Lung microvascular endothelial cell (primary cell): ENCODE measurements around the gene SHC2. TPM values are rescaled to one million over a fixed set of nuclear protein-coding genes. Genes with fewer than 3 reads are reported as not detected.
A peak's percentile ranks its signal among the peaks of the same experiment; 100 is the strongest.
"Not testable (repeated sequence)": the region's sequence is repeated elsewhere in the genome, so short reads cannot be mapped to it uniquely, and the experiment has no call there.

ENCODE experiments used
- DNase-seq, 2 donors: peaks; one replicate each; pipeline versions ENCODE4 v3.0.0 to v3.0.0-alpha.2; 2010; ENCODE audit warnings: low read depth in 2 of 2
- total RNA-seq: library from RNA; depleted of rRNA; stranded (reverse); fragments of >200 nt; gene quantifications from 2 replicates; pipeline ENCODE4 v1.2.1, GENCODE V29; 2014

Gene SHC2
- total RNA-seq, 1 donor from 2014 or later: 28.4 TPM

DNA sequence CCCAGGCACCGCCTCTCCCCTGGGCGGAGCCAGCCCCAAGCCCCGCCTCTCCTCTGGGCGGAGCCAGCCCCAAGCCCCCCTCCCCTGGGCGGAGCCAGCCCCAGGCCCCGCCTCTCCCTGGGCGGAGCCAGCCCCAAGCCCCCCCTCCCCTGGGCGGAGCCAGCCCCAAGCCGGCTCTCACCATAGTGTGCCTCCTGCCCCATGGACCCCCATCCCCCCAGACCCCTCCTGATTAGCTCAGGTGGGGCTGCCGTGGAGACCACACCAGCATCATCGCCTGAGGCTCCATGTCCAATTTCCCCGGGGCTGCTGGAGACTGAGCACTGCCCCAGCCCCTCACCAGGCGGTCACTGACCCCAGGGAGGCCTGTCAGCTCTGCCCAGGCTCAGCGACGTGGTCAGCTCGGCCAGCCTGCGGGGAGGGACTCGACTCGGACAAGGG, 31.3 kb upstream of the SHC2 start:
- no peak for DNase-seq

DNA sequence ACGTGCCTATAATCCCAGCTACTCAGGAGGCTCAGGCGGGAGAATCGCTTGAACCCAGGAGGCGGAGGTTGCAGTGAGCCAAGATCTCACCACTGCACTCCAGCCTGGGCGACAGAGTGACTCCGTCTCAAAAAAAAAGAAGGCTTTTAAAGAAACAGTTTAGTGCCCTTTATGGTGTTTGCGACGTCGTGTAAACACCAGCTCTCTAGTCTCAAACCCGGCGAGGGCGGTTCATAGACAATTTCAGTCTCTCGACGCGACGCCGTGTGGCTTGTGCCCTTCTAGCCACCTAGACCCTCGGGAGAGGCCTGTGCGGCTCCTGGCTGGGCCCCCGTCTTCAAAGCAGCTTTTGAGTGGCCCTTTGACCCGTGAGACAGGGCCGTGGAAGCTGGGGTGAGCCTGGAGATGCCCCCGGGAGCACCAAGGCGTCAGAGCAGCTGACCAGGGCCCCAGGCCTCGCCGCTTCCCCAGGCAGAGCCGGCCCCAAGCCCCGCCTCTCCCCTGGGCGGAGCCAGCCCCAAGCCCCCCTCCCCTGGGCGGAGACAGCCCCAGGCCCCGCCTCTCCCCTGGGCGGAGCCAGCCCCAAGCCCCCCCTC, 30.4 kb upstream of the SHC2 start:
- peak in 1 of 2 donors; percentile 49 for DNase-seq

DNA sequence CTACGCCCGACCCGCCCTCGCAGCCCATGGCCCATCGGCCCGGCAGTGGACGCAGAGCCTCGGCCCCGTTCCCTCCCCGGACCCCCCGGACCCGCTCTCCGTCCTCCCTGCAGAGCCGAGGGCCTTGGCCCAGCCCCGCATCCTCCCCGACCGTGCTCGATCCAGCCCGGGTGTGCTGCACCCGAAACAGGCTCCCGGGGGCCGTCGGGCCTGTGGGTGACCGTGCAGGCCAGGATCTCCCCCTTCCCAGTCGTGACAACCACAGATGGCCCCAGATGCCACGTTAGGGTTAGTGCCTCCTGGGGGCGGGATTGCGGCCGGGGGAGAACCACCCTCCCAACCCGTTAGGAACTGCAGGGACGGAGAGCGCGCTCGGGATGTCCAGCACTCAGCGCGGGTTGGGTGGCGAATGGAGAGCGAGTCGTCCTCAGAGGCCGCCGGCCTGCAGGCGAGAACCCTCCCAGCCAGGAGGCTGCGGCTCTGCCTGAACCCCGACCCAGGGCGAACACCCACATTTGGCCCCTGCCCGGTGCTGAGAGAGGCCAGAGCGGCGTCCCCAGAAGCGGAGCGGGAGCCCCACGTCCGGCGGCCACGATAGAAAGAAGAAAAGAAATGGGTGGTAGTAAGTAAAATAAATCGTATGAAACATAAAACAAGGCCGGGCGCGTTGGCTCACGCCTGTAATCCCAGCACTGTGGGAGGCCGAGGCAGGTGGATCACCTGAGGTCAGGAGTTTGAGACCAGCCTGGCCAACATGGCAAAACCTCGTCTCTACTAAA, 28.8 kb upstream of the SHC2 start:
- DNase-seq: peak in 1 of 2 donors; percentile 50

DNA sequence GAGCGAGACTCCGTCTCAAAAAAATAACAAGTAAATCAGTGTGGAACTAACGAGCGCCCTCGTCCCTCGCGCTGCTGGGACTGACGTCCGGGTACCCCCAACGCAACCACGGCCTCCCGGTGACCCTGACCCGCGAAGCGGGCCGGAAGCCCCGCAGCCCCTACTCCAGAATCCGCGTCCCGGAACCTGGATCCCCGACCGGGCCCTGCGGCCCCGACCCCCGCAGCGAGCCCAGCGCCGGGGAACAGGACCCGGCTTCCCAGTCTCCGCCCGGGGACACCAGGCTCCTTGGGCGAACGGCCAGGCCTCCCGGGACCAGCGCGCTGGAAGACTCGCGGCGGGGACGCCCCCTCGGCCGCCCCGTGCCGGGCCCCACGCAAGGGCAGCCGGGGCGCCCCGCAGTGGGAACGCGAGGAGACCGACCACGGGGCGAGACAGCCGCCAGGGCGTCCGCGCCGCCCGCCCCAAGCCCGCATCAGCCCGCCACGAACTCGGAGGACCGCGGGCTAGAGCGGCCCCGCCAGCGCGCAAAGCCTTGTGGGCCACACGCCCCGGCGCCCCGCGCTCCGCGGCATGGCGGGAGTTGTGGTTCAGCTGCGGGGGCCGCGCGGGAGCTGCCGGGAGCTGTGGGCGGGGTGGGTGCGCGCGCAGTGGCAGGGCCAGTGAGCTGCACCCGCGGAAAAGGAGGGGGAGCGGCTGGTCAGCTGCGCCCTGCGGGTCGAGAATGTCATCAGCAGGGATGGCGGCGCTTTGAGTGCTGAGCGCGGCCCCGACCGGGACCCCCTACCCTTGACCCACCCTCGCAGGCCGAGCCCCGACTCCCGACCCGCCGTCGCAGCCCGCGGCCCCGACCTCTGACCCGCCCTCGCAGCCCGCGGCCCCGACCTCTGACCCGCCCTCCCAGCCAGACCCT, 27.9 kb upstream of the SHC2 start:
- DNase-seq: peak; percentile 96 to 98

DNA sequence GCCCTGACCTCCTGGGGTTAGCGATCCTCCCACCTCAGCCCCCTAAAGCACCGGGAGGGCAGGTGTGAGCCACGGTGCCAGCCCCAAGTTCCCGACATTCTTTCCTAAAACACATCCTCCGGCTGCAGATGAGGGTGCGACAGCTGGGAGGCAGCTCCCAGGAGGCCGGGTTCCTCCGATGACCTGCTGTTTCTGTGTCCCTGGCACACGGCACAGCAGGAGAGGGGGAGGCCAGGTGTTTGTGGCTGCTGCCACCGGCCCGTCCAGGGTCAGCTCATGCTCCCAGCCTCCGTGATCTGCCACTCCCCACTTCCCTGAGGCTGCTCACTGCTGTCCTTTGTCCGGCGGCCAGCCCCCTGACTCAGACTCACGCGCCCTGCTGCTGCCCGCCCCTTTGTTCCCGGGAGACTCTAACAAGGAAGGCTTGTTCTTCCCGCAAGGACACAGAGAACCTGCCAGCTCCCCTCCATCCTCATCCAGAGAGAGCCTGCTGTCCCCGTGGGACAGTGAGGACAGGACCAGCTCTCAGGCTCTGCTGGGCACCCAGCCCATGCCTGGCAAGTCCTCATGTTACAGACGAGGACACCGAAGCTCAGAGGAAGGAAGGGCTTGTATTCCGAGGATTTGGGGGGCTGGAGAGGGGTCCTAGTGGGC, 24.9 kb upstream of the SHC2 start:
- peak in 1 of 2 donors; percentile 35 for DNase-seq

DNA sequence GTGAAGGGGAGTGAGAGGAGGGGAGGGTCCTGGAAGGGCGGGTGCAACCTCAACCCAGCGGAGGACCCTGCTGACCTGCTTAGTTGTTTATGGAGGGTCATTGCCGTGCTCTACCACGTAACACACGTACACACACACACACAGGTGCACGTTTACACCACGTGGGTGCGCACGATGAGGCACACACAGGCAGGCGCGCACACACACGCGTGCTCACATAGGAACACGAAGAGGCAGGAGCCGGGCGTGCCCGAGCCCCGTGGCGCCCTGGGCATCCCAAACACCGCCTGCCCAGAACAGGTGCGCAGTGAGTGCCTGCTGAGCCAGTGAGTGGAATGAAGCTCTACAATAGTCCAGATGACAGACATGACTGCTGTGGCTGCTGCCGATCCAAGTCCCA, 24.2 kb upstream of the SHC2 start:
- DNase-seq: no peak

DNA sequence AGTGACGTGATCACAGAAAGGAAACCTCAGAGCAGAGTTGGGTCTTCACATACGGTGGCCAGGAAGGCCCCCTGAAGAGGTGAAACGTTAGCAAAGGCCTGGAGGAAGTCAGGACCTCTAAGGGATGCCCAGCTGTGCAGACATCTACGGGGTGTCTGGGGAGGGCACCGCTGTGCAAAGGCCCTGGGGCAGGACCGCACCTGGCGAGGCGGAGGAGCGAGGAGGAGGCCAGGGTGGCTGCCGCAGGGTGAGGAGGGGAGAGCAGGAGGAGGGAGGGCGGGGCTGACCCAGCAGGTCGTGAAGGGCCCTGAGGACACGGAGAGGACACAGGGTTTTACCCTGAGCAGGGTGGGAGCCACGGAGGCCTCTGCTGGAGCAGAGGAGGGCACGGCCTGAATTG, 23.7 kb upstream of the SHC2 start:
- no peak for DNase-seq

DNA sequence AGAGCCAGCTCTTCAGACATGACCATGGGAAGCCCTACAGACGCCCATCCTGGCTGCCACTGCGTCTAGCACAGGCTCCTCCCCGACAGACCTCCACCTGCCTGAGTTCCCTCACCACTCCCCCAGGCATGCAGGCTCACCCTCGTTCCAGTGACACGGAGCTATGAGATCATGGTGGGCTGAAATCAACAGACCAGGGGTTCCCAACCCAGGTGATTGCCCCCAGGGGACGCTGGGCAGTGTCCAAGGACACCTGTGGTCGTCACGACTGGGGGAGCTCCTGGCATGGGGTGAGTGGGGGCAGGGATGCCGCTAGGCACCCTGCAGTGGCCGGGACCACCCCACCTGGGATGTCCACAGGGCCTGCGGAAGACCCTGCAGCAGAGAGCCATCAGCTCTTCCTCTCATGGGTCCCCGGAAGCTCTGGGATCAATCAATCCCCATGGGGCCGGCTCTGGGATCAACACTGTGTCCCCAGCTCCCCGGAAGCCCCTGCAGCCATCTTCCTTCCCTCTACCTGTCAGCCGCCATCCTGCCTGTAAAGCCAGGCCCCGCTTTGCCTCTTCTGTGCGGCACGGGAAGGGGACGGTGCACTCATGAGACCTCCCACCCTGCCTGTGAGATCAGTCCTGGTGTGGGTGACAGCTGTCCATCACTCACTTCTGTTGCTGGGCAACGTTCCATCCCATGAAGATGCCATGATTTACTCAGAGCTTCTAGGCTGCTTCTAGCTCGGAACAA, 22.7 kb upstream of the SHC2 start:
- DNase-seq: no peak

DNA sequence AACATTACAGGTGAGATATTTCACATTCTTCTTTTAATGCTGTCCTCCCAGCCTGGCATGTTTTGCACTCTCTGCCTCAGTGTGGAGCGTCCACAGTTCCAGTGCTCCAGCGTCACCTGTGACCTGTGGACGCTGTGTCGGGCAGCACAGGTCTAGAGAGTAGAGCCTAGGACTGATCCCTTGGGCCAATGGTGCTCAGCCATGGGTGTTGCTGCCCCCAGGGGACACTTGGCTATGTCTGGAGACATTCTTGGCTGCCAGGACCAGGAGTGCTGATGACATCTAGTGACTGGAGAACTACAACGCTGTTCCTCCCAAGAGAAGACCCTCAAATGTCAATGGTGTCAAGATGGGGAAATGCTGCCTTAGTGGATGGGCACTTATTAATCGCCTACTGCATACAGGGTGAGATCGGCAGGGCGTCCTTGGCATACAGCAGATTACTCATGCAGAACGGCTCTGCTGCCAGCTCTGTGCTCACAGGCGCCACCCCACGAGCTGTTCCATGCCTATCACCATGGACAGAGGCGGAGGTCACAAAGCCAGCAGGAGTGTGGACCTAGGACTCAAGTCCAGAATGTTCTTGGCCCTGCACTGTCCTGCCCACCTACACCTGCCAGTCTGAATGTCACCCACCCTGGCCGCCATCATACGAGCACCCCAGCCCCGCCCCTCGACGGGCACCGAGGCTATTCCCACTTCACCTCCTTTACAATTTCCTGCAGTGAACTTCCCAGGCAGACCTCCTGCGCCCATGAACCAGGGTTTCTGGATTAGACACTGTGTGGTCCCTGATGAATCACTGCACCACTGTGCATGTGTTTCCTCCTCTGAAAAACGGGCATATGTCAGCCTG, 21.6 kb upstream of the SHC2 start:
- peak in 1 of 2 donors; percentile 43 for DNase-seq

DNA sequence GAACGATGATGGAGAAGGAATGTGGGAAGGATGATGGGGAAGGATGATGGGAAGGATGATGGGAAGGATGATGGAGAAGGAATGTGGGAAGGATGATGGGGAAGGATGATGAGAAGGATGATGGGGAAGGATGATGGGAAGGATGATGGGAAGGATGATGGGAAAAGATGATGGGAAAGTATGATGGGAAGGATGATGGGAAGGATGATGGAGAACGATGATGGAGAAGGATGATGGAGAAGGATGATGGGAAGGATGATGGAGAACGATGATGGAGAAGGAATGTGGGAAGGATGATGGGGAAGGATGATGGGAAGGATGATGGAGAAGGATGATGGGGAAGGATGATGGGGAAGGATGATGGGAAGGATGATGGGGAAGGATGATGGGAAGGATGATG, 20.3 kb upstream of the SHC2 start:
- DNase-seq: not testable (repeated sequence)

DNA sequence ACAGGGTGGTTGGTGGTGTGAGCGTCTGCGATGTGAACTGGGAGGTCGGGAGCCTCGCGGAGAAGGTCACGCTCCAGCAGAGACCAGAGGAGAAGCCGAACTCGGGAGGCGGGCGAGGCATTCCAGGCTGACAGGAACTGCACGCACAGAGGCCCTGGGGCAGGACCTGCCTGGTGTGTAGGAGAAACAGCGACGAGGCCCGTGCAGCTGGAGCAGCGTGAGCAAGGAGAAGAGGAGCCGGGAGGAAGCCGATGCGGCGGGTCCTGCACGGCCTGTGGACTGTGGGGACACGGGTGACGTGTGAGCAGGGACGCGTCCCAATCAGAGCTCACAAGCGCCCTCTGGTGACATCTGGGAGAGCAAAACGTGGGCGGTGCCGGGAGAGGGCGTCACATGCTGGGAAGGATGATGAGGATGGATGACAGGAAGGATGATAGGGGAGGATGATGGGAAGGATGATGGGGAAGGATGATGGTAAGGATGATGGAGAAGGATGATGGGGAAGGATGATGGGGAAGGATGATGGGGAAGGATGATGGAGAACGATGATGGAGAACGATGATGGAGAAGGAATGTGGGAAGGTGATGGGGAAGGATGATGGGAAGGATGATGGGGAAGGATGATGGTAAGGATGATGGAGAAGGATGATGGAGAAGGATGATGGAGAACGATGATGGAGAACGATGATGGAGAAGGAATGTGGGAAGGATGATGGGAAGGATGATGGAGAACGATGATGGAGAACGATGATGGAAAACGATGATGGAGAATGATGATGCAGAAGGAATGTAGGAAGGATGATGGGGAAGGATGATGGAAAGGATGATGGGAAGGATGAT, 19.4 kb upstream of the SHC2 start:
- DNase-seq: peak; percentile 66 to 86

DNA sequence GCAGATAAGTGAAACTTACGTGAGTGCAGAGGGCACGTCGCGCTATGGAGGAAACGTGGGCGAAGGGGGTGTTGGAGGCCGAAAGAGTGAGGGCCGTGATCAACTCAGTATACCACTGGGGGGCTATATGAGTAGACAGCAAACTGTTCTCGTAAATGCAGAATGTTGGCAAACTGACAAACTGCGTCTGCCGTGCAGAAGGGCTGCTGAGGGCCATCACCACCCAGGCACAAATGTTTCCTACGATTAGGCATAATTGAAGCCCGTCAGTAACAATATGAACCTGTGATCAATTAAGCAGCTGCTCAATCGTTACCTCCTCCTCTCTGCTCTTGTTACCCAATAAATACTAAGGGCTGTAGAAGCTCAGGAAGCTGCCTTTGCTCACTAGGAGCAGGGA, 18.1 kb upstream of the SHC2 start:
- no peak for DNase-seq

DNA sequence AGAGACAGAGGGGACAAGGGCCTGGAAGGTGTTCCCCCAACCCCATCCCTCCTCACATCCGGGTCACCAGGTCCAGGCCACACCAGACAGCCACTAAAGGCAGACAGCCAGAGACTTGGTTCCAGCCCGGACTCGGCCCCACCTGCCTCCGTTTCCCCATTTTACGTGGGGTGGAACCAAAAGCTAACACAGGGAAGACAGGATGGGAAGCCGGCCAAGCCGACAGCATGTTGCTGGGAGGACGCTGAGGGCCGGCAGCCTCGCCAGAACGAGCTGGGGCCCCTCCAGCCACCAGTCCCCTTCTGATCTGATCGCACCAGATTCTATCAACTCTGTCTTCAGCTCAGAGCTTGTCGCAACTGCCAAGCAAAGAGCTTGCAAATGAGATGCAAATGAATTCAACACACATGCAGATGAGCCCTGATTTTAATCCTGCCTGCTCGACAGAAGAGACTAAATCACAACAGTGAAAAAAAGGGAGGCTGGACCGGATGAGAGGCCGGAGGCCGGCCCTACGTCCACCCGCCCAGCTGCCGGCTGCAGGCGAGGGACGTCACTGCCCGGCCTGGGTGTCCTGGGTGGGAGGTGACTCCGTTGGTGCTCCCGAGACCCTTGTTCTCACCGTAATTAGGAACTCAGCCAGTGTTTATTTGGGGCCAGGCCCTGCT, 17.5 kb upstream of the SHC2 start:
- DNase-seq: no peak

DNA sequence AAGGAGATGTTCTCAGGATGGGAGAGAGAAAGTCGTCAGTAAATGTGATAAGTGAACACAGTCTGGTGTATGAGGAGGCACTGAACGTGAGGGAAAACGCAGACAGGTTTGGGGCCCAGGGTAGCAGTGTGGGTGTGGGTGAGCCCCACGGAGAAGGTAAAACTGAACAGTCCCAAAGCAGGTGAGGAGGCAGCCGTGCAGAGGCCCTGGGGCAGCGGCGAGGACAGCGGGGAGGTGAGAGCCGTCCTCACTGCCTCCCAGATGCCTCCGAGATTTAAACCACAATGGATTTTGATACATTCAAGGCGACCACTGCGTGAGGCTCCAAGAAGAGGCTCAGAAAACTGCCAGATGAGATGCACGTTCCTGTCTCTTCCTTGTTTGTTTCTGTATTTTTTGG, 14.5 kb upstream of the SHC2 start:
- DNase-seq: no peak

DNA sequence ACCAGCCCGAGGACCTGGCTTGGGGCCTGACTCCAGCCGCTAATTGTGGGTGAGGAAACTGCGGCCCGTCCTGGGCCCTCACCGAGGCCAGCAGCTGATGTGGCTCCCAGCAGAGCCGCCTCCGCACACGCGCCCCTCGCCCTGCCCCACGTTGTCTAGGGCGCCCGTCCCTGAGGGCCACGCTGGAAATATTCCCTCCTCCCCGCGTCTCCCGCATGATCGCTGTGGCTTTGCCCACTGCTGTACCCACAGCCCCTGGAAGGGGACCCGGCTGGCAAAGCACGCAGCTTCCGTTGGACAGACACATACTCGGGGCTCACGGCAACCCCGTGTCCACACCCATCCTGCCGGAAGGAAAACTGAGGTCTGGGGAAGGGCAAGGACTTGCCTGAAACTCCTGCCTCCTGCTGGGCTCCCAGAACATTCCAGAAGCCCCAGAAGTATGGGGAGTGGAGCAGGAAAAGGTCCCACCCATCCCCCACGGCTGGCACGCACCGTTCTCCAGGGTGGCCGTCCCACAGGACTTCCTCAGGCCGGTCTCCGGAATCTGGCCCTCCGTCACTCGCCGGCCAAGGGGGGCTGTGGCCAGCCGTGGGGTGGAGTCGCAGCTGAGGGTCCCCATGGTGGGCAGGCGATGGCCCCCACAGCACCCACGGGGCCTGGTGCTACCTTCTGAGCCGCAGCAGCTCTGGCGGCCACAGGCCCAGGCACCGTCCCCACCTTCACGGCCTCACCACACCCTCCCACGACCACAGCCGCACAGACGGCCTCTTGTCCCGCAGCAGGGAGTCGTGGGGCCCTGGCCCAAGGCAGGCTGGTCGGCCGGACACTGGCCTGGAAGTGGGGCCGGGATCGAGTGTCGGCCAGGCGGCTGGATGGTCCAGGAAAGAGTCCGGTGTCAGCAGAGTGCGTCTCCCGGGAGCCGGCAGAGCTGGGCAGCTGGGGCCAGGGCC, 13.6 kb upstream of the SHC2 start:
- peak; percentile 18 to 46 for DNase-seq

DNA sequence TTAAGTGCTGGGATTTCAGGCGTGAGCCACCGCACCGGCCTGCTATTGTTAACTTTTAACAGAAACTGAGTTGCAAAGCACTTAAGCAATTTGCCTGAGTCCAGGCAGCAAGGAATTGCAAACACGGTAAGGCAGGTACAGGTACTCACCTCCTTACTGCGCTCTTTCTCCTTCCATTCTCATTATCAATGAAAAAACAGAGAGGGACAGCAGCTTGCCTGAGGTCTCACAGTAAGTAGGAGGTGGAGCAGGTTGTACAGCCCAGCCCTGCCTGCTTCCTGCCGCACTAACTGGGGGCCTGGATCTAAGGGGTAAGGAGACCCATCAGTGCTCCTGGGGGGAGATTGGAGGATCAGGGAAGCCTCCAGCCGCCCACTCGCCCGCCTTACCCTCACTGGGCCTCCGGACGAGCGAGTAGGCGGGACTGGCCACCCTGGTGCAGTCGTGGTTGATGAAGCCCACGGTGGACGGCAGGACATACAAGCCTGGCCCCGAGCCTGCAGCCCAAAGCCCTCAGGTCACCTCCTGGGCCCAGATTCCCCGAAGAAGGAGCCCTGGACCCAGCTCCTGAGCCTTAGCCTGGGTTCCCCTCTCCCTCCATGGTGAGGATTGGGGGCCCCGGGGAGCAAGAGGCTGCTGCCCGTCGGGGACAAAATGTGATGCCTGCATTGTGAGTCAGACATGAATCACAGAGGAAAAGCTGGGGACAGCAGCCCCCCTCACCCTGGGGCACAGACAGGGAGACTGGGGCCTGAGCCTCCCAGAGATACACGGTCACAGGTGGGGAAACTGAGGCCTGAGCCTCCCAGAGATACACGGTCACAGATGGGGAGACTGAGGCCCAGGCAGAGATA, 11.4 kb upstream of the SHC2 start:
- no peak for DNase-seq
